ENCODE results near the gene YIPF1. TPM values are rescaled to one million over a fixed set of nuclear protein-coding genes. Genes with fewer than 3 reads are reported as not detected.

Gene YIPF1
- total RNA-seq, 3 donors from 2014 or later (not counting 1 experiment from before 2014, with no cell fraction given) = 13.2 to 20.8 (median 18.0) TPM

GRCh38 chr1:53893999-53894636, 4.5 kb upstream of the YIPF1 start, which contains the start of gene DIO1:
DIO1 (plus strand) TSS chr1:53894187; CDS start chr1:53894211, 24 bp downstream.
- H3K4me3 Mint-ChIP-seq = no peak within 1 kb of the TSS
- H3K4me1 Mint-ChIP-seq = peaks cover 16 to 20% of the 10 kb centered on the region in 2 donors
- H3K27me3 Mint-ChIP-seq (ENCODE audit: low read depth in 2 of 2) = peaks cover 0 to 8% of the 10 kb centered on the region in 2 donors
- H3K36me3 Mint-ChIP-seq = no peaks in the 10 kb centered on the region
- Histone ChIP-seq H3K4me1 (ENCODE audit: control insufficient read depth, insufficient read depth, low read length) (peaks cover 11% of the 10 kb centered on the region), H3K4me3 (ENCODE audit: low read length) (no peak within 1 kb of the TSS), H3K36me3 (ENCODE audit: control insufficient read depth, insufficient read depth, low read length) (no peaks in the 10 kb centered on the region), H3K9me3 (ENCODE audit: control insufficient read depth, insufficient read depth, low read length) (no peaks in the 10 kb centered on the region), H3K27me3 (ENCODE audit: control insufficient read depth, insufficient read depth, low read length) (no peaks in the 10 kb centered on the region), H3K27ac (ENCODE audit: low read length) (no peak within 1 kb of the TSS)
- DNase-seq = no peak
- 81% methylated on average over 14 of the region's 14 CpGs for WGBS (ENCODE audit: insufficient coverage)
- intact Hi-C loops (cut with micrococcal nuclease) = no loop called here
- H3K27ac Mint-ChIP-seq = peak within 1 kb of the TSS in 1 of 2 donors; percentile 69
- TF ChIP-seq, protein P1, sequence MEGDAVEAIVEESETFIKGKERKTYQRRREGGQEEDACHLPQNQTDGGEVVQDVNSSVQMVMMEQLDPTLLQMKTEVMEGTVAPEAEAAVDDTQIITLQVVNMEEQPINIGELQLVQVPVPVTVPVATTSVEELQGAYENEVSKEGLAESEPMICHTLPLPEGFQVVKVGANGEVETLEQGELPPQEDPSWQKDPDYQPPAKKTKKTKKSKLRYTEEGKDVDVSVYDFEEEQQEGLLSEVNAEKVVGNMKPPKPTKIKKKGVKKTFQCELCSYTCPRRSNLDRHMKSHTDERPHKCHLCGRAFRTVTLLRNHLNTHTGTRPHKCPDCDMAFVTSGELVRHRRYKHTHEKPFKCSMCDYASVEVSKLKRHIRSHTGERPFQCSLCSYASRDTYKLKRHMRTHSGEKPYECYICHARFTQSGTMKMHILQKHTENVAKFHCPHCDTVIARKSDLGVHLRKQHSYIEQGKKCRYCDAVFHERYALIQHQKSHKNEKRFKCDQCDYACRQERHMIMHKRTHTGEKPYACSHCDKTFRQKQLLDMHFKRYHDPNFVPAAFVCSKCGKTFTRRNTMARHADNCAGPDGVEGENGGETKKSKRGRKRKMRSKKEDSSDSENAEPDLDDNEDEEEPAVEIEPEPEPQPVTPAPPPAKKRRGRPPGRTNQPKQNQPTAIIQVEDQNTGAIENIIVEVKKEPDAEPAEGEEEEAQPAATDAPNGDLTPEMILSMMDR (IDR thresholded peaks at IDR 0.05) = no peak
- no peaks in the 10 kb centered on the region for H3K9me3 Mint-ChIP-seq
- ATAC-seq = no peak

- Mint-ChIP-seq H3K4me3 (no peak overlapping the region), H3K36me3 (no peaks in the 10 kb centered on the region), H3K27ac (peak overlapping the region in 1 of 2 donors; percentile 69), H3K27me3 (ENCODE audit: low read depth in 2 of 2) (peaks cover 0 to 8% of the 10 kb centered on the region in 2 donors), H3K9me3 (no peaks in the 10 kb centered on the region), H3K4me1 (peaks cover 28 to 29% of the 10 kb centered on the region in 2 donors)
- H3K27me3 ChIP-seq (ENCODE audit: control insufficient read depth, insufficient read depth, low read length) = no peaks in the 10 kb centered on the region
- intact Hi-C loops (cut with micrococcal nuclease) = no loop called here
- H3K4me1 ChIP-seq (ENCODE audit: control insufficient read depth, insufficient read depth, low read length) = peaks cover 13% of the 10 kb centered on the region
- no peak overlapping the region for H3K4me3 ChIP-seq (ENCODE audit: low read length)
- DNase-seq (no peak), ATAC-seq (no peak)
- H3K27ac ChIP-seq (ENCODE audit: low read length) = no peak overlapping the region
- TF ChIP-seq, protein P1 (IDR thresholded peaks at IDR 0.05) = no peak
- H3K36me3 ChIP-seq (ENCODE audit: control insufficient read depth, insufficient read depth, low read length) = no peaks in the 10 kb centered on the region
- no peaks in the 10 kb centered on the region for H3K9me3 ChIP-seq (ENCODE audit: control insufficient read depth, insufficient read depth, low read length)
- WGBS (ENCODE audit: insufficient coverage) = 64% methylated on average over 2 of the region's 5 CpGs
These were observed 3.3 kb upstream of the YIPF1 start for GRCh38 chr1:53892911-53893310.

DNA sequence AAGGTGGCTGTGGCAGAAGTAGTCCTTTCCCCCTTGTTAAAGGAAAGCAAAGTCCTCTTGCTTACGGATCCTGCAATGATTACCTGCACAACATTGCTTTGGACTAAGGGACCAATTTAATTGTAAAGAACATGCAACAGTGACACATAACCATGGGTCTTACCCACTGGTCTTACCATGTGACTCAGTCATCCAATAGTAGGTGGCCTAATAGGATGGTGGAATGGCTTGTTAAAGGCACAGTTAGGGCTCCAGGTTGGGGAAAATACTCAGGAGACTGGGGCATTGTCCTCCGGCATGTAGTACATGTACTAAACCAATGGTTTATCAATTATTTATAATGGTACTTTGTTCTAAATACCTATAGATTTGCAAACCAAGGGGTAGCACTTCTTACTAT, 2.1 kb upstream of the YIPF1 start:
- no peaks in the 10 kb centered on the region for H3K27me3 ChIP-seq (ENCODE audit: control insufficient read depth, insufficient read depth, low read length)
- TF ChIP-seq, protein P1 (IDR thresholded peaks at IDR 0.05) = no peak
- H3K4me3 Mint-ChIP-seq = peak overlapping the region; percentile 22
- peaks cover 30 to 31% of the 10 kb centered on the region in 2 donors for H3K4me1 Mint-ChIP-seq
- 100% methylated on average over 1 of the region's 2 CpGs for WGBS (ENCODE audit: insufficient coverage)
- H3K27me3 Mint-ChIP-seq (ENCODE audit: low read depth in 2 of 2) = peaks cover 0 to 8% of the 10 kb centered on the region in 2 donors
- H3K27ac Mint-ChIP-seq = no peak overlapping the region
- intact Hi-C loops (cut with micrococcal nuclease) = no loop called here
- peaks cover 13% of the 10 kb centered on the region for H3K4me1 ChIP-seq (ENCODE audit: control insufficient read depth, insufficient read depth, low read length)
- H3K4me3 ChIP-seq (ENCODE audit: low read length) = no peak overlapping the region
- no peaks in the 10 kb centered on the region for H3K9me3 ChIP-seq (ENCODE audit: control insufficient read depth, insufficient read depth, low read length)
- no peak for DNase-seq
- H3K27ac ChIP-seq (ENCODE audit: low read length) = no peak overlapping the region
- H3K36me3 ChIP-seq (ENCODE audit: control insufficient read depth, insufficient read depth, low read length) = peaks cover 2% of the 10 kb centered on the region
- H3K9me3 Mint-ChIP-seq = no peaks in the 10 kb centered on the region
- no peak for ATAC-seq
- no peaks in the 10 kb centered on the region for H3K36me3 Mint-ChIP-seq
